Measurements from ENCODE around the gene DNAI2.

The DNAI2 gene

GRCh38 chr17:74343121-74343520, 69.1 kb downstream of the DNAI2 start:
- DNase-seq, result no peak

GRCh38 chr17:74343526-74344284, 69.7 kb downstream of the DNAI2 start:
- no peak for DNase-seq

GRCh38 chr17:74344658-74345057, 70.6 kb downstream of the DNAI2 start:
- DNase-seq, result no peak

- no peak for DNase-seq
Measured at GRCh38 chr17:74345433-74346241, 71.6 kb downstream of the DNAI2 start.

GRCh38 chr17:74347646-74348045, 73.6 kb downstream of the DNAI2 start:
- DNase-seq, result no peak

GRCh38 chr17:74349120-74349519, 75.1 kb downstream of the DNAI2 start:
- no peak for DNase-seq

- no peak for DNase-seq
Measured at GRCh38 chr17:74350486-74350885, 76.5 kb downstream of the DNAI2 start.

- no peak for DNase-seq
Measured at GRCh38 chr17:74351552-74352210, 77.6 kb downstream of the DNAI2 start.

GRCh38 chr17:74353446-74354060, 79.5 kb downstream of the DNAI2 start:
- DNase-seq, result no peak

- no peak for DNase-seq
Measured at GRCh38 chr17:74354123-74354522, 80.1 kb downstream of the DNAI2 start.

- no peak for DNase-seq
Measured at GRCh38 chr17:74354561-74354960, 80.5 kb downstream of the DNAI2 start.

- DNase-seq, result no peak
Measured at GRCh38 chr17:74355065-74355464, 81.0 kb downstream of the DNAI2 start.

- no peak for DNase-seq
Measured at GRCh38 chr17:74356646-74357465, 82.8 kb downstream of the DNAI2 start.

GRCh38 chr17:74357466-74357809, 83.4 kb downstream of the DNAI2 start:
- no peak for DNase-seq

- DNase-seq, result no peak
Measured at GRCh38 chr17:74358697-74359096, 84.7 kb downstream of the DNAI2 start.

- no peak for DNase-seq
Measured at GRCh38 chr17:74359916-74360315, 85.9 kb downstream of the DNAI2 start.

- no peak for DNase-seq
Measured at GRCh38 chr17:74360899-74361229, 86.8 kb downstream of the DNAI2 start.

GRCh38 chr17:74361230-74362068, 87.4 kb downstream of the DNAI2 start, which contains the start of gene BTBD17:
Gene BTBD17, minus strand, starts transcription at chr17:74361868. Its CDS starts 49 bp downstream, at chr17:74361819.
- peak; percentile 45 to 46 for DNase-seq

GRCh38 chr17:74362069-74362405, 88.0 kb downstream of the DNAI2 start:
- DNase-seq, result no peak

GRCh38 chr17:74362810-74363498, 88.9 kb downstream of the DNAI2 start:
- DNase-seq, result no peak

All from NCI-H2081 (cell line).